GM19193 (cell line): ENCODE data around the gene ARHGEF38.

Source experiments
- POLR2A ChIP-seq: IDR thresholded peaks from 4 replicates; pipeline ENCODE4 v1.6.1; 2011; ENCODE audit not compliant: insufficient read depth, insufficient read length; ENCODE audit errors: extremely low read depth

Gene ARHGEF38, protein sequence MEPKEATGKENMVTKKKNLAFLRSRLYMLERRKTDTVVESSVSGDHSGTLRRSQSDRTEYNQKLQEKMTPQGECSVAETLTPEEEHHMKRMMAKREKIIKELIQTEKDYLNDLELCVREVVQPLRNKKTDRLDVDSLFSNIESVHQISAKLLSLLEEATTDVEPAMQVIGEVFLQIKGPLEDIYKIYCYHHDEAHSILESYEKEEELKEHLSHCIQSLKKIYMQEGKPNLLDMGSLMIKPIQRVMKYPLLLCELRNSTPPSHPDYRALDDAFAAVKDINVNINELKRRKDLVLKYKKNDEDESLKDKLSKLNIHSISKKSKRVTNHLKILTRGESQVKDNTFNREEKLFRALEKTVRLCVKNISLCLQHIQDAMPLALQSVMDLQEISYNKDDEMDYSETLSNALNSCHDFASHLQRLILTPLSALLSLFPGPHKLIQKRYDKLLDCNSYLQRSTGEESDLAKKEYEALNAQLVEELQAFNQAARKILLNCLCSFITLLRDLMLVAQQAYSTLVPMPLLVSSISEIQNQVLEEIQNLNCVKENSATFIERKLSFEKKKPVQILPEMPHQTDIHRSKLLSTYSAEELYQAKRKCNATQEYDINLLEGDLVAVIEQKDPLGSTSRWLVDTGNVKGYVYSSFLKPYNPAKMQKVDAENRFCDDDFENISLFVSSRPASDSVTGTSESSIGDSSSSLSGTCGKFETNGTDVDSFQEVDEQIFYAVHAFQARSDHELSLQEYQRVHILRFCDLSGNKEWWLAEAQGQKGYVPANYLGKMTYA

DNA sequence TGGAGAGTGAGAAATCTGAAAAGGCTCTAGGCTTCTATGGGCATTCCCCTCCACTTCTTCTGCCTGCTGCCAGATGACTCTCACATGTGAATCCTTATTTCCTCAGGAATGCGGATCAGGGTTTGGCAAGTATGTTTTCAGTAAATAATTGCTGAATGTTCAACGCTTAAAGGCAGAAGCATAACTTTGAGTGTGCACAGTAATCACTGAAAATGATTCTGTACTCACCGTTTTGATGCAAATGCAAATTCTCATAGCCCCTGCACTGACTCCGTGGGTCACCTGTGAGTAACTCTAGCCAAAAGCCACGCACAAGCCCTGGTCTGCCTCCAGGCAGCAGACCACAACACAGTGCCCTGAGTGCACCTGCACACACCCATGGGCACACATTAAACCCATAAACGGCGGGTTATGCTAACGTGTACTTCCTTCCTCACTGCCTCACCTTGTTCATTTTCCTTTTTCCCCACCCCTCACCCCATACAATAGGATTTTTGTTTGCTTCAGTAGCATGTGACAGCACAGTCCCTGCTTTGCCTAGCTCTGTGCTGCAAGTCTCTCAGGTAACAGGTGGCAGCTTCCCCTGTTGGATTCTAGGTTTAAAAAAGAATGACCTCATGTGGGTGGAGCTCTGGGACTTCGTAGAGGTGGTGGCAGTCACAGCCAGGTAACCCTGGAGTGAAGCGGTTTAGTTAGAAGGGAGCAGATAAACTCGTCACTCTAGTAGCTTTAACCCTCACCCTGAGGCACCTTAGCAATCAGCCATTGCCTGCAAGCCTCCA is at the start of gene ARHGEF38:
ARHGEF38 (plus strand) TSS at position 656 of the 782 bp plus-strand sequence. CDS start 146 bp downstream, outside the sequence.
- TF ChIP-seq POLR2A: no peak

GRCh38 chr4:105503484-105503883 is 48.9 kb upstream of the ARHGEF38 start:
- TF ChIP-seq POLR2A: no peak

GRCh38 chr4:105504744-105505143 is 47.7 kb upstream of the ARHGEF38 start:
- no peak for TF ChIP-seq POLR2A

- TF ChIP-seq POLR2A: no peak
These were observed 43.1 kb upstream of the ARHGEF38 start for GRCh38 chr4:105509291-105509690.

DNA sequence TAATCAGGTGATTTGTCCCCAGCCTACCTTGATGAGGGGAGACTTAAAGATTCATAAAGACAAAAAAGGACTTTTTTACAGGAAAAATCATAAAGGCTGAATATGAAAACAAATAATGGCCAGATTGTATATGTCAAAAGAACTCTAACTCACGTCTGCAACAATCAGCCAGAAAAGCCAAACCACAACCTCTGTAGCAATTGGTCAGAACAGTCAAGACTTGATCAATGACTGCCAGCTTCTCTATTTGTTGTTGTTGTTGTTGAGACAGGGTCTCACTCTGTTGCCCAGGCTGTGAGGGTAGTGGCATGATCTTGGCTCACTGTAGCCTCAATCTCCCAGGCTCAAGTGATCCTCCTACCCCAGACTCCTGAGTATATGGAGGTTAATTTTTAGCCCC is 42.7 kb upstream of the ARHGEF38 start:
- no peak for TF ChIP-seq POLR2A

- TF ChIP-seq POLR2A: no peak
These were observed 42.2 kb upstream of the ARHGEF38 start for GRCh38 chr4:105510245-105510644.

- TF ChIP-seq POLR2A: no peak
These were observed 31.3 kb upstream of the ARHGEF38 start for GRCh38 chr4:105520819-105521790.

DNA sequence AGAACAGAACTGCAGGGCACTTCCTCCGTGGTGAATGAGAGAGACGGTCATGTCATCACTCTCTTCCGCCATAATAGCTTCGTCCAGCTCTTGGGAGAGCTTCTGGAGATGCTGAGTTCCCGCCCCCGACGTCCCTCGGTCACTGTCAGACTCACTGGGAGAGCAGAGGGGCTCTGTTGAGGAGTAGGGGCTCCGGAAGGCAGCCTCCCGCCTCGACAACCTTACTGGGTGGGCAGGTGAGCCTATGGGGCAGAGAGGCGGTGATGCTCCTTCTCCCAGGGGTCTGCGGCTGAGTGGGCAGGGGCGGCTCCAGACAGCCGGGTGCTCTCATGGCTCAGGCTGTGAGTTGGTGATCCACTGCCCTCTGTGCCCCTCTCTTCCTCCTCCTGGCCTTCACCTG is 25.8 kb upstream of the ARHGEF38 start:
- TF ChIP-seq POLR2A: no peak

DNA sequence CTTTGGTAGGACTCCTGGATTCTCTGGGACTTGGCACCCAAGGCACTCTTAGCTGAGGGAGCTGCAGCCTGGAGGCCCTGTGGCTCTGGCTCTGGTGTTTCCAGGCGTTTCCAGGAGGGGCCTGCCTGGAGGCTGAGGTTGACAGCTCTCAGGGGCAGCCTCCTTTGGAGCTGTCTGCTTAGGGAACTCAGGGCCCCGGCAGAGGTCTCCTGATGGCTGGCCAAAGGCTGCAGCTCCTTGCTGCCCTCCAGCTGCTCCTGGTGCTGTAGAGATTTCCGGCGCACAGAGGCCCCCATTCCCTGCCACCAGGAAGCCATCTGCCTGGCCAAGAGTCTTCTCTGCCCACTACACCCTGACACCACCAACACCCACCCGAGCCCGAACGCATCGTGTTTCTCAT is 25.3 kb upstream of the ARHGEF38 start:
- no peak for TF ChIP-seq POLR2A

- TF ChIP-seq POLR2A: no peak
These were observed 15.8 kb upstream of the ARHGEF38 start for GRCh38 chr4:105536601-105537000.

DNA sequence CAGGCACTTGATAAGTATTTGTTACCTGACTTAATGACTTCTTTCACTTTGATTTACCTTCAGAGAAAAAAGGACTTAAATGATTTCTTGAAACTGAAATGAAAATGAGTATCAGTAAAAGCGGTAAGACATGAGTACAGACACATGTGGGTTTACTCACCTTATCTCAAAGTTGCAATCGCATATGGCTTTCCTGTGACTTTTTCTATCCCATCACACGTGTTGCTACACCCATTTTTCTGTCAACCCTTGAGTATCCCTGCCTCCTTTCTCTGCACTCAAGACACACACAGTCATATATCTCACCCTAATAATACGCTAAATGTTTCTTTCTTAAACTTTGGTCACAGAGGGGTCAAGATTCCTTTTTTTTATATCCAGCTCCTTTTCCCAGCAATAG is 11.0 kb upstream of the ARHGEF38 start:
- TF ChIP-seq POLR2A: no peak

DNA sequence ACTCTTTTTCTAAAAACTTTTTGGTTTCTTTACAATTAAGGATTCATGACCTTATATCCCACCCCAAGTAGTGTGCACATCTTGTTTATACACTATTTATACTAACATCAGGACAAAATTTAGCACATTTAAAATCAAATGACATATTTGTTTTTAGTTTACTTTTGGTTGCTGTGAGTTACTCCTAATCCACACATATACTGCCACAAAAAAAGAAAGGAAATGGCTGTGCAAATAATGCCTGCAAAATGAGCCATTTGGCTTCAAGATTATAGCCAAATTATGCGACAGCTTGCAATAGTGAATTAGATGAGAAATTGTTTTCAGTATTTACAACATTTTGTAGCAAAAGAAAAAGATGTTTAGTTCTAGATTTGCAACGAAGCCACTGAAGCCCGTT is 10.4 kb upstream of the ARHGEF38 start:
- TF ChIP-seq POLR2A: no peak

- no peak for TF ChIP-seq POLR2A
These were observed 9.1 kb upstream of the ARHGEF38 start for GRCh38 chr4:105543346-105543745.

DNA sequence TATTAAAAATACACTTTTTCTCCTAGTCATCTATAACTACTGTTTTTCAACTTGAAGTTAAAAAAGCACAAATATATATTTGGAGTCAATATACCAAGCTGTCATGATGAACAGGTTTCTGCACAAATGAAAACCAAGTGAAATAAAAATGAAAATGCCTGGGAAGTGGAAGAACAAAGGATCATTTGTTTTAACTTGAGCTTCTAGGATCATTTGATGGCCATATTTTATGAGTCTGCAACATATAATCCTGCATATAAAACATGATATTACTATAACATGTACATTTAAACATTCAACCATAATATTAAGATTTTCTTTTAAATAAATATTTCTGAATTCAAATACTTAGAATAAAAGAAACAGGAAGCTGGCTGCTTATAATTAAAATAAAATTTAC is 8.5 kb upstream of the ARHGEF38 start:
- no peak for TF ChIP-seq POLR2A
